HG03442 (cell line): ENCODE measurements around the gene KRTAP10-3.
"Not testable (repeated sequence)": the region's sequence is repeated elsewhere in the genome, so short reads cannot be mapped to it uniquely, and the experiment has no call there.

ENCODE experiments used
- ATAC-seq: cut with Tn5 transposase; IDR thresholded peaks from one replicate; pipeline ENCODE4 v1.9.1; 2021; ENCODE audit warnings: mild to moderate bottlenecking, moderate library complexity; ENCODE audit not compliant: unreplicated experiment

KRTAP10-3 gene

GRCh38 chr21:44590897-44591800, 32.6 kb upstream of the KRTAP10-3 start:
- not testable (repeated sequence) for ATAC-seq

- no peak for ATAC-seq
Observed at GRCh38 chr21:44590311-44590721, 31.7 kb upstream of the KRTAP10-3 start.

- ATAC-seq: no peak
Observed at GRCh38 chr21:44589586-44590305, 31.2 kb upstream of the KRTAP10-3 start.

- no peak for ATAC-seq
Observed at GRCh38 chr21:44589094-44589493, 30.5 kb upstream of the KRTAP10-3 start.

GRCh38 chr21:44585892-44586291, 27.3 kb upstream of the KRTAP10-3 start:
- ATAC-seq: no peak

- no peak for ATAC-seq
Observed at GRCh38 chr21:44583800-44584147, 25.2 kb upstream of the KRTAP10-3 start.

- no peak for ATAC-seq
Observed at GRCh38 chr21:44583089-44583799, 24.6 kb upstream of the KRTAP10-3 start.

- ATAC-seq: no peak
Observed at GRCh38 chr21:44582055-44582454, 23.5 kb upstream of the KRTAP10-3 start.

- no peak for ATAC-seq
Observed at GRCh38 chr21:44581158-44581557, 22.6 kb upstream of the KRTAP10-3 start.

- not testable (repeated sequence) for ATAC-seq
Observed at GRCh38 chr21:44580231-44580821, 21.7 kb upstream of the KRTAP10-3 start, which contains the start of gene KRTAP10-5. Gene KRTAP10-5, minus strand, starts transcription at chr21:44580604. Its CDS starts 26 bp downstream, at chr21:44580578.

GRCh38 chr21:44579833-44580144, 21.2 kb upstream of the KRTAP10-3 start:
- no peak for ATAC-seq

GRCh38 chr21:44579056-44579832, 20.6 kb upstream of the KRTAP10-3 start:
- ATAC-seq: no peak

- ATAC-seq: no peak
Observed at GRCh38 chr21:44578371-44579055, 19.9 kb upstream of the KRTAP10-3 start.

GRCh38 chr21:44576025-44576420, 17.4 kb upstream of the KRTAP10-3 start:
- no peak for ATAC-seq

GRCh38 chr21:44575307-44576024, 16.9 kb upstream of the KRTAP10-3 start:
- no peak for ATAC-seq

GRCh38 chr21:44574457-44575306, 16.1 kb upstream of the KRTAP10-3 start:
- no peak for ATAC-seq

GRCh38 chr21:44573630-44574456, 15.2 kb upstream of the KRTAP10-3 start, which contains the start of gene KRTAP10-4:
Gene KRTAP10-4, plus strand, starts transcription at chr21:44573729. Its CDS starts 30 bp downstream, at chr21:44573759.
- ATAC-seq: not testable (repeated sequence)
